ENCODE data around the gene DUSP1.

- TF ChIP-seq, protein P1, sequence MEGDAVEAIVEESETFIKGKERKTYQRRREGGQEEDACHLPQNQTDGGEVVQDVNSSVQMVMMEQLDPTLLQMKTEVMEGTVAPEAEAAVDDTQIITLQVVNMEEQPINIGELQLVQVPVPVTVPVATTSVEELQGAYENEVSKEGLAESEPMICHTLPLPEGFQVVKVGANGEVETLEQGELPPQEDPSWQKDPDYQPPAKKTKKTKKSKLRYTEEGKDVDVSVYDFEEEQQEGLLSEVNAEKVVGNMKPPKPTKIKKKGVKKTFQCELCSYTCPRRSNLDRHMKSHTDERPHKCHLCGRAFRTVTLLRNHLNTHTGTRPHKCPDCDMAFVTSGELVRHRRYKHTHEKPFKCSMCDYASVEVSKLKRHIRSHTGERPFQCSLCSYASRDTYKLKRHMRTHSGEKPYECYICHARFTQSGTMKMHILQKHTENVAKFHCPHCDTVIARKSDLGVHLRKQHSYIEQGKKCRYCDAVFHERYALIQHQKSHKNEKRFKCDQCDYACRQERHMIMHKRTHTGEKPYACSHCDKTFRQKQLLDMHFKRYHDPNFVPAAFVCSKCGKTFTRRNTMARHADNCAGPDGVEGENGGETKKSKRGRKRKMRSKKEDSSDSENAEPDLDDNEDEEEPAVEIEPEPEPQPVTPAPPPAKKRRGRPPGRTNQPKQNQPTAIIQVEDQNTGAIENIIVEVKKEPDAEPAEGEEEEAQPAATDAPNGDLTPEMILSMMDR (IDR thresholded peaks at IDR 0.05; ENCODE audit: poor library complexity, severe bottlenecking) = no peak
- no peak for TF ChIP-seq EZH2 (IDR thresholded peaks at IDR 0.05; ENCODE audit: borderline replicate concordance, insufficient read depth, low read length, poor library complexity, severe bottlenecking)
- no peak for TF ChIP-seq RAD21 (conservative IDR thresholded peaks at IDR 0.05)
- TF ChIP-seq REST (IDR thresholded peaks at IDR 0.05; ENCODE audit: borderline replicate concordance) = no peak
- no peak for TF ChIP-seq TAF1 (IDR thresholded peaks at IDR 0.05; ENCODE audit: low read depth)
- no peak for TF ChIP-seq EP300 (conservative IDR thresholded peaks at IDR 0.05; ENCODE audit: poor library complexity, severe bottlenecking)
- TF ChIP-seq POLR2AphosphoS5 (IDR thresholded peaks at IDR 0.05) = no peak
- TF ChIP-seq MXI1 (conservative IDR thresholded peaks at IDR 0.05; ENCODE audit: poor library complexity, severe bottlenecking) = no peak
Observed at GRCh38 chr5:172726966-172727365, 44.0 kb downstream of the DUSP1 start.

All from neural cell (in vitro differentiated cells).